NCI-H1694 (cell line): ENCODE results near the gene FAM135A.
A peak's percentile ranks its signal among the peaks of the same experiment; 100 is the strongest.

Source experiments
- DNase-seq: peaks from one replicate; lab custom pipeline; 2025; lab: John Stamatoyannopoulos, UW

FAM135A gene

GRCh38 chr6:70413114-70413991, at the start of gene FAM135A:
Gene FAM135A, plus strand, starts transcription at chr6:70413508. Its CDS starts 14,835 bp downstream, at chr6:70428343.
- DNase-seq, result peak; percentile 96

GRCh38 chr6:70363741-70364493, 49.4 kb upstream of the FAM135A start:
- no peak for DNase-seq

DNA sequence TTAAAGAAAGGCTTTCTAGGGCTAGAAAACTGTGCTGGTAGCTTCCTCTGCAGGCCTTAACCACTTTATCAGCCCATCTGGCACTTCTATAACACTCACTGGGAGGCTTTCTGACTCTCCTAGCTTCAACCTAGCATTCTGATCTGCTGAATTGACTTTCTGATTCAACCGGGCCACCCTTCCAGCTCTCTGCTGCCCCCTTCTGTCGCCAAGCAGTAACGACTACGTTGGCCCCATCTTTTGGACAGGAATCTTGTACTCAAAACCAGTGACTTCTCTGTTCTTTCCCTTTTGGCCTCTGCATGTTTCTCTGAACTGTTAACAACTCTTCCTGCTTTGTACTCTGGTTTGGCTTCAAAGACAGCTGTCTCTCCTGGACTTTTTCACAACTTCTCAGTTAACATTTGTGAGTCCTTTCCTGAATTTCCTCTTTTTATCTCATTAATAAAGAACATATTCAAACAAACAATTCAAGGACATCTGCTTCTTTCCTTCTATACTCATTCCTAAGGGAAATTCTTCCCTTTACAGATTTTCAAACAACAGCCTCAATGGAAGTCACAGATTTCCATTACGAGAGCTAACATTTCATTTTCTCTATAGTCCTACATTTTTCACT, 43.9 kb upstream of the FAM135A start:
- DNase-seq, result peak; percentile 62

DNA sequence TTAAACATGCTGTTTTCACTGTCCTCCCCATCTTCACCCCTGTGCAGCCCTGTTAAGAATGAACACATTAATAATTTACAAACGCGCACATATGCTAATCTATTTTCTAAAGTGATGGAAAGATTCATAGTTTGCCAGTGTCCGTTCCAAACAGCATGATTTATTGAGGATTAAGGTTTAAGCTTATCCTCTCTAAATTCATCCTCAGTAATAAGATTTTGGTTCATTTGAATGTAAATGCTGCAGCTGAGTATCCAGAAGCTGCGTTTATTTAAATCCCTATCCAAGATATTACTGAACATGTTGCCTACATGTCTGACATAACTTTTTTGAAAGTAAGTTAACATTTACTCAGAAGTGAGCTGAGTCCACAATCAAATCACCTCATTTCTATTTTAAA, 42.8 kb upstream of the FAM135A start:
- no peak for DNase-seq

GRCh38 chr6:70371454-70372105, 41.7 kb upstream of the FAM135A start:
- peak; percentile 25 for DNase-seq

DNA sequence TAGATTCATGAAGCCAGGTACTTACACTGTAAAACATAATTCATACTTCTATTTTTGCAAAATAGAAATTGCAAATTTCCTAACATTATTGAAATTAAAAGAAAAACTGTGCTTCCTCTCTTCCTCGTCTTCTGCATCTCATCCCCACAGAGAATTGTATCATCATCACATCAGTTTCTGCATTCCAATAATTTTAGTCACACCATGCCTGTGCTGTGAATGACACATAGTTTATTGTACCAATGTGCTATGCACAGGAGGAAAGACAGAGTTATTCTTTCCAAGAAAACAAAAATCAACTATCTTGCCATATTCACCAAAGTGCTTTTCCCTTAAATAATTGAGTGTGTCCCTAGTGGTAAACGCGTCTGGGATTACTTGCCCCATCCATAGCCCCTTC, 38.1 kb upstream of the FAM135A start:
- no peak for DNase-seq

- DNase-seq, result no peak
Measured at GRCh38 chr6:70375882-70376281, 37.4 kb upstream of the FAM135A start.

DNA sequence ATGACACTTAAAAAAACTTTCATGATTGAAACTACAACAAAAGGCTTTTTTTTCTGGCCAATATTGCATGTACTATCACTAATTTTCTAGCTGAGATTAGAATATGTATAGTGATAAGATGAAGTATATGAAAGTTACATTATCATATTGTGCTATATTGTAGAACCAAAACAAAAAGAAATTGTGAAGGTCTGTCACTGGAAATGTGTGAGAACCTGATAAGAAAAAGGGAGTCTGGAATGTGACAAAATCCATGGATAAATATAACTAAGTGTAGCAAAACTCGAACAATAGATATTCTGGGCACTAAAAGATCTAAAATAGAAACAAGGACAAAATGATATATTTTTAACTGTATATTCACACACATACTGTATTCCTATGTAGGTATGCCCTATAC, 36.7 kb upstream of the FAM135A start:
- no peak for DNase-seq

DNA sequence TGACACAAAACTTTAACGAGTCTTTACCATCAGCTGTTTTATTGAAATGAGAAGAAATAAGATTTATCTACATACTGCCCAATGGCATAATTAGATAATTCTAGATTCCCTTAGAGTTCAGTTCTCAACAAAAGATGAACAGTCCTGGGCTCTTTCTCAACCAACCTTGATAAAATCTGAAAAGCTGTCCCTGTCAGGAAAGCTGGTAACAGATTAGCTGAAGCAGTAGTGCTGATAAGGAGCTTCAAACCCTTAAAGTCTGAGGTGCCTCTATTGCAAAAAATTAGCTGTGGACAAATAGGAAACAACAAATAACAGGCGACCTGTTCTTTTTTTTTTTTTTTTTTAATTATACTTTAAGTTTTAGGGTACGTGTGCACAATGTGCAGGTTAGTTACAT, 35.9 kb upstream of the FAM135A start:
- DNase-seq, result no peak

DNA sequence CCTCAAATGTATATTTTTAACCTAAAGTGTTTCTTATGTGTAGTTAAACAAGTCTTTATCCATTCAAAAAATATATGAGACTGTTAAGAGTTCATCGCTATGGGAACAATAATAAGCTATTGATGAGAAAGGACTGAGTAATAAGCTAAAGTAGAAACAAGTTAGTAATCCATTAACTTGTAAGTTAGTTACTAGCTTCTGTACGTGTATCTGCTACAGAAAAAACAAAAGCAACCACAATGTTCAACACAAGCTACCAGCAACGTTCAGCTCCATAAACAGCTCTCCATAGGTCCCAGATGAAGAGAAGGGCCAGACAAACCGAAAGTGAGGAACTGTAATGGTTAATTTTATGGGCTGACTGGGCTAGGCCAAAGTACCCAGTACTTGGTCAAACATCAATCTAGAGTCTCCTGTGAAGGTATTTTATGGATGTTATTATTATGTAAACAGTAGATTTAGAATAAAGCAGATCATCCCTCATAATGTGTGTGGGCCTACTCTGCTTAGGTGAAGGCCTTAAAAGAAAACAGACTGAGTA, 33.8 kb upstream of the FAM135A start:
- DNase-seq, result no peak

DNA sequence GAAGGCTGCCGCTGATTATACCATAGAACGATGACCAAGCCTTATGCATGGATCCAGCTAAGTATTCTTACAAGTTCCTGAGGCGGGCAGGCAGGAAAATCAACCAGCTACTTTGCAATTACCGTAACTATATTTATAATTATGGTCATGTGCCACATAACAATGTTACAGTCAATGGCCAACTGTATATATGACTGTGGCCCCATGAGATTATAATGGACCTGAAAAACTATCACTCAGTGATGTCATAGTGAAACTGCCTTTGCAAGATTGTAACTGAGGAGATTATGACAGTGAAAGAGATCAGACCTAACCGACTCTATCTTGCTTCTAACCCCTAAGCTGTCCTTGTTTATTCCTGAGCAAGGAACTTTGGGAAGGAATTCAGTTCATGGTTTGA, 33.1 kb upstream of the FAM135A start:
- DNase-seq, result no peak

DNA sequence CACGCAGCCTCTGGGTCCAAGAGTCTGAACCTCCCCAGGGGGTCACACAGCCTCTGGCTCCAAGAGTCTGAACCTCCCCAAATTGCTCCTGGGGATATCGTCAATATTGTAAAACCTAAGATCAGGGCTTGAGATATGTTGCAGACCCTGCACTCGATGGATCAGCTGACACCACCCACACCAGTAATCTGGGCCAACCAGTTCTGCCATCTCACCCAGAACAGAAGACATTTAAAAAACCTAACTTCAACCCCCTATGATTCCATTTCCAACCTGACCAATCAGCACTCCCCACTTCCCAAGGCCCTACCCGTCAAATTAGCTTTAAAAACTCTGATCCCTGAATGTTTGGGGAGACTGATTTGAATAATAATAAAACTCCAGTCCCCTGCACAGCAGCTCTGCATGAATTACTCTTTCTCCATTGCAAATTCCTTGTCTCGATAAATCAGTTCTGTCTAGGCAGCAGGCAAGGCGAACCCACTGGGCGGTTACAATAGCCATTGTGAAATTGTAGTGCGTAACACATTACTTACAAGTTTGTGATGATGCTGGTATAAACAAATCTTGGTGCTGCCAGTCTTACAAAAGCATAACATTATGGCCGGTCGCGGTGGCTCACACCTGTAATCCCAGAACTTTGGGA, 32.4 kb upstream of the FAM135A start:
- DNase-seq, result no peak

DNA sequence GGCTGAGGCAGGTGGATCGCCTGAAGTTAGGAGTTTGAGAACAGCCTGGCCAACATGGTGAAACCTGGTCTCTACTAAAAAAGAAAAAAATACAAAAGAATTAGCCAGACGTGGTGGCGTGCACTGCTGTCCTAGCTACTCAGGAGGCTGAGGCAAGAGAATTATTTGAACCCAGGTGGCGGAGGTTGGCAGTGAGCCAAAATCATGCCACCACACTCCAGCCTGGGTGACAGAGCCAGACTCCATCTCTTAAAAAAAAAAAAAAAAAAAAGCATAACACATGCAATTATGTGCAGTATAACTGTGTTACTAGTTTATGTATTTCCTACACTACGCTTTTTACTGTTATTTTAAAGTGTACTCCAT, 31.9 kb upstream of the FAM135A start:
- DNase-seq, result no peak

- DNase-seq, result no peak
Measured at GRCh38 chr6:70385901-70386300, 27.4 kb upstream of the FAM135A start.

DNA sequence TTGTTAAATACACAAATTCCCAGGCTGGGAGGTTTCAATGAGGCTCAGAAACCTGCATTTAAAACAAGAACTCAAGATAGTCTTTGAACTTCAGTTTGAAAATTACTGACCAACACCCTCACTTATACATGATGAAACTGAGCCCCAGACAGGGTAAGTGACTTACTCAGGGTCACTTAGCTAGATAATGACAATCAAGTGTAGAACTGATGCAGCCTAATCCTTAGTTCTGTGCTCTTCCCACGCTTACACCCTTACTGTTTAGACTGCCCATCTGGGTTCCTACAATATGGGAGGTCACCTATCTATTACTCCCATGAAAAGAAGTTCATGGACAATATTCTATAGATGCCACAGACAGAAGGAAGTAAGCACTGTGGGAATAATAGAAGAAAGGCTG, 24.5 kb upstream of the FAM135A start:
- no peak for DNase-seq

- no peak for DNase-seq
Measured at GRCh38 chr6:70389261-70389660, 24.0 kb upstream of the FAM135A start.

- no peak for DNase-seq
Measured at GRCh38 chr6:70390067-70390466, 23.2 kb upstream of the FAM135A start.

- no peak for DNase-seq
Measured at GRCh38 chr6:70391492-70391891, 21.8 kb upstream of the FAM135A start.

DNA sequence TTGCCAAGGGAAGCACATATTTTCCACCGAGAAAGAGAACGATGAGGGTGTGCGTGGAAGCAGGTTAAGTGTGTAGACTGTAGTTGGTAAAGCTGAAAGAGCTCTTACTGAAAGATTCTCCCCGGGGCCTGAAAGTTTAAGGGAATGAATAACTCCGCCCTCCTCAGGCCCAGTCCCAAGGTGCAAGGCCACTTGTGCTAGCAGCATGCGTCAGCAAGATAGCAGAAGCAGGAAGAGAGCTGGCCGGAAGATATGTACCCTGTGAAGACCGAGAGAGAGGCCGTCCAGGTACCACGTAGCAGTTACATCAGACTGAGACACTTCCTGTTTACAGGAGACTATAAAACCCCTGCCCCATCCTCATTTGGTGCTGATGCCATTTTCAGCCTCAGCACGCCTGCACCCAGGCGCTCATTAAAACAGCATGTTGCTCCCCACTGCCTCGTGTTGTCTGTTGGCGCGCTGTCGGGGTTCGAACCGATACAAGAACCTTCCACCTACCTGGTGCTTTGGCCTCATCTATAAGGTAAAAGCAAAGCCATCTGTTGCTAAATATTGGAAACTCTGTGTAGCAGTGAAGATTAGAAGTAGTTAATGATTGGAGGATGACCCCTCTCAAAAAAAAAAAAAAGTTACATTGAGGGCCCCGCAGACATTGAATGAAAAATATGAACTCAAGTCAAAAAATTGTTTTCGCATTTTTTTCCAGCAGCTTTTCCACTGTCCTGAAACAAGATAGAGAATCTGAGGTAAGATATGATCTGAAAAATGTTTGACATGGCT, 18.6 kb upstream of the FAM135A start:
- no peak for DNase-seq

DNA sequence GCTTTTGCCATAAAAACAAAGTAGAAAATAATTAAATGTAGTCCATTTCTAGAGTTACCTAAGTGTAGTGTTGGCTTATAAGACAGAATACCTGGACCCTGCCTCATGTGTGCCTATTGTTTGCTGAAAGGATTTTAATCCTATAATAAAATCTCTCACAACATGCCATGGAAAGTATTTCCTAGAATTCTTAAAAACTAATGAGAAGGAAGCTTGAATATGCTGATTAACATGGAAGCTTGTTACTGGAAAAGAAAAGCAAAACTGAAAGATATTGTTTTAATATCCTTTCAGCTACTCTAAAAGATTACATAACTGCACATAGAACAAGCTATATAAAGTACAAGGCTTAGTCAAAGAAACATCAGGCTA, 18.0 kb upstream of the FAM135A start:
- DNase-seq, result no peak

GRCh38 chr6:70396163-70396562, 17.1 kb upstream of the FAM135A start:
- DNase-seq, result no peak
